HG03108 (cell line): ENCODE data around the gene LRG1.
"Not testable (repeated sequence)": the region's sequence is repeated elsewhere in the genome, so short reads cannot be mapped to it uniquely, and the experiment has no call there.

Experiments
- ATAC-seq: cut with Tn5 transposase; IDR thresholded peaks from one replicate; pipeline ENCODE4 v1.9.1; 2021; ENCODE audit warnings: moderate library complexity; ENCODE audit not compliant: unreplicated experiment

Gene LRG1

DNA sequence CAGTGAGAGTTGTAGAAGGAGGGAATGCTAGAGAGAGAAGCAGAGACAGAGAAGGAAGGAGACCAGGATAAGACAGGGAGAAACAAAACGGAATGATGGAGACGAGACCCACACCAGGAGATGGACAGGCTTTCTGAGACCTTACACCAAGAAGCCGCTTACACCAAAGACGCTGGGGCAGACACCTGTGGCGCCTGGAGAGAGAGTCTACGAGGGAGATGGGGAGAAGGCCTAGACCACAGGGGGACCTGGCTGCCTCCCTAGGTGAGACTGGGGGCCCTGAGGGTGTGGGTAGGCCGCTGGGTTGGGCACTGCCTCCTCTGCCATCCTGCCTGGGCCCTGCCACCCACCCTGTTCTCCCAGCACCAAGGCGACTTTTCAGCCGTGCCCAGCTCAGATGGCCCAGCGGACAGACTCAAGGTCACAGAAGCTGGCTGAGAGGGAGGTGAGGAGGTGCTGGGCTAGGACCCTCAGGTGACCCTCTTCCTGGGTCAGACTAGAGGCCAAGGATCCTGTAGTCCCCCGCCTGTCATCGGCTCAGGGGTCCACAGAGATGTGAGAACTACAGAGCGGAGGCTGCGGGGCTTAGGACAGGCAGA lies 9.8 kb downstream of the LRG1 start:
- ATAC-seq = no peak

DNA sequence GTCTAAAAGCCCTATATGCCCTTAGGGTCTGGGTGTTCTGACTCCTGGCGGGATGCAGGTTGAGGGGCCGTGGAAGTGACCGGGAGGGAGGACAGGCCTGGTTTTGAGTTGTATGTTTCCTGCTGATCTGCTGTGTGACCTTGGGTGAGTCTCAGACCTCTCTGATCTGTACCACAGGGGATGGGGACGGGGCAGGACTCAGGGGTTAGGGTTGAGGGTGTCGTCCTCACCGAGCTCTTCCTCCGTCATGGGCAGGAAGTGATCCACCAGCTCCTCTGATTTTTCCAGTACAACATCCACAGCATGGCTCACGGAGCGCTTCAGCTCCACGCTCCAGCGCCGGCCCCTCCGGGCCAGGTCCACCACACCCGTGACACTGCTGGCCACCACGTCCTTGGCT lies 11.0 kb downstream of the LRG1 start:
- no peak for ATAC-seq

DNA sequence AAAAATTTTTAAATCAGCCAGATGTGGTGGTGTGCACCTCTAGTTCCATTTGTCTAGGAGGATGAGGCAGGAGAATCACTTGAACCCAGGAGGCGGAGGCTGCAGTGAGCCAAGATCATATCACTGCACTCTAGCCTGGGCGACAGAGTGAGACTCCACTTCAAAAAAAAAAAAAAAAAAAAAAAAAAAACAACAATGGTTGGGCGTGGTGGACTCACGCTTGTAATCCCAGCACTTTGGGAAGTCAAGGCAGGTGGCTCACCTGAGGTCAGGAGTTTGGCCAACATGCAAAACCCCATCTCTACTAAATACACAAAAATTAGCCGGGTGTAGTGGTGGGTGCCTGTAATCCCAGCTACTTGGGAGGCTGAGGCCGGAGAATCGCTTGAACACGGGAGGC lies 12.5 kb downstream of the LRG1 start:
- not testable (repeated sequence) for ATAC-seq

DNA sequence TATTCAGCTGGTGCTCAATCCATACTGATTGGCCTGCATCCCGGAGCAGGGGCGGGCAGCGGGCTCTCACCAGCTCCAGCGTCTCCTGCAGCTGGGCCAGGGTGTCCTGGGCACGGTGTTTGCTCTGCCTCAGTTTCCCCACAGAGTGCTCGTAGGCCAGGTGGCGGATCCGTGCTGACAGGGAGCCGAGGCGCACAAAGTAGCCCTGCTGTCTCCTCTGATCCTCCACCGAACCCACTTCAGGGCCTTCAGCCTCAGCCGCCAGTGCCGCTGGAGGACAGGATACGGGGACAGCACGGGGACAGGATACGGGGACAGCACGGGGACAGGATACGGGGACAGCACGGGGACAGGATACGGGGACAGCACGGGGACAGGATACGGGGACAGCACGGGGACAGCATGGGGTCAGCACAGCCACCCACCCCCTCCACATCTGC lies 14.3 kb downstream of the LRG1 start:
- no peak for ATAC-seq

DNA sequence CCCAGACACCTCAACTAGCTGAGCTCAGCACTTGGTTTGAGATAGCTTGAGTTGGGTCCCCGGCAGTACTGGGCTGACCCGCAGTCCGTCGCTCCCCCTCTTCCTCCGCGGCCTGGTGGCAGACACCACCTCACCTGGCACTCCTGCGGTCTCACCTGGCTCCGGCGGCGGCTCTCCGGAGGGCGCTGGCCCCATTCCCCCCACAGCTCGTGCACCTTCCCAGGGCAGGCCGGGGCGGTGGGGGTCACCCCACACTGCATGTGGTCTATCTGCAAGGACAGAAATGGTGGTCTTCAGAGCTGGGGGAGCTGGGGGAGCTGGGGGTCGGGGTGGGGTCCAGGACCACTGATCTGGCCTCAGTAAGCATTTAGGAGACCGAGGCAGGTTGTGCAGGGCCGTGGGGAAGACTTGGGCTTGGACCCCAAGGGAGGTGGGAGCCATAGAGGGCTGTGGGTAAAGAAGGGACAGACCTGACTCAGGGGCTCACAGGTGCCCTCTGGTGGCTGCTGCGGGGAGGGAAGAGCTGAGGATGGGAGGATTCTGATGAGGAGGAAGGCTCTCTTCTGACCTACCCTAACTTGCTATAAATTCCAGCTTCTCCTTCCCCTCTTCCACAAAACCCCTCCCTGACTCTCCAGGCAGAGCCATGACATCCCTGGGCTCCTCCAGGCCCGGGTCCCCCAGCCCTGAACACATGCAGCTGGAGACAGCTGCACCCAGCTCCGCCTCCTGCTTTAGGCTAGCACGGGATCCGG lies 14.9 kb downstream of the LRG1 start:
- no peak for ATAC-seq

DNA sequence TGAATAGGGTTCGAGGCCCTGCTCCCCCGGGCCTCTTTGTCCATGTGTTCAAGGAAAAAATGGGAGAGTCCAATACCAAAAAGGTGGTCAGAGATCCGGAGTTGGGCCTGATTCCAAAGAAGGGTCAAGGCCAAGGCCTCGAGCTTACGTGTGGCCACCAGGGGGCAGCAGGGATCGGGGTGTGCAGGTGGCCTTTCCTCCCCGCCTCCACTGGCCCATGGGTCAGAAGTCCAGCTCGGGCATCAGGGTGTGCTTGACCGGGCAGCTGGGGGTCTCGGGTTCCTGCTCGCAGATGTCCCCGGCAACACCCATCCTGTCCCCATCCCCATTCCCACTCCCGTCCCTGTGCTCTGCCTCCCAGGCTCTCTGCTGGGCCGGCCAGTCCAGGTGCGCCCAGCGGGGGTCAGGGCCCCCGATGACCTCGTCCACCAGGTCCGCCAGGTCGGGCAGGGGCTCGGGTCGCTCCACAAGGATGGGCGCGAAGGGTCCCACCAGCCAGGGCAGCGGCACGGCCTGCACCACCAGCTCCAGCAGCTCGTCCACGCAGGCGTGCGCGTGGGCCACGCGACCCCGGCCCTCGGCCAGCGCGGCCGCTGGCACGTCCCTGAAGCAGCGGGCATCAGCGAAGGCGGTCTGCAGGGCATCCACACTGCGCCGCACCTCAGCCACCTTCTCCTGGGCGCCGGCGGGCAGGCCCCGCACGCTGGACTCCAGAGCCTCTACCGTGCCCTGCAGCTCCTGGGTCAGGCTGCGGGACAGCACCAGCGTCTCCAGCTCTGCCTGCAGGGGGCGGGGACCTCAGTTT lies 16.3 kb downstream of the LRG1 start:
- no peak for ATAC-seq

DNA sequence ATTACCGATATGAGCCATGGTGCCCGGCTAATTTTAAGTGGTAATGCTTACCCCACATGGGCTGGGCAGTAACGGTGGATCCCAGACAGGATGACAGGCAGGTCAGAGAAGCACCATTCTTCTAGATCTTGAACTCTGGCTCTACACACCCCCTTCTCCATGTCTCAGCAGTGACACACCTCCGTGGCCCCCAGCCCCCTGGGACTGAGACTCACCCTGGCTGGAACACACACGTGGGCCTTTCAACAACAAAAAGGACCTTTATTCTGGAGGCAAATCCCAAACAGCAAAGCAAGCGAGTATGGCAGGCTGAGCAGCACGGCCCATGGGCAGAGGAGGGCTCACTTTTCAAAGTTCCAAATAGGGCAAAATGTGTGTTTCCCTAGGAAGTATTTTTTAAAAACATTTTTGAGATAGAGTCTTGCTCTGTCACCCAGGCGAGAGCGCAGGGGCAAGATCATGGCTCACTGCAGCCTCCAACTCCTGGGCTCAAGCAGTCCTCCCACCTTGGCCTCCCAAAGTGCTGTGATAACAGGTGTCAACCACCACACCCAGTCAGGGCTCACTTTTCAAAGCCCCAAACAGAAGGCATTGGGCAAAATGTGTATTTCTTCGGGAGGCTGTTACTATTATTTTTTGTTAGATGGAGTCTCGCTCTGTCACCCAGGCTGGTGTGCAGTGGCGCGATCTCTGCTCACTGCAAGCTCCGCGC lies 17.4 kb downstream of the LRG1 start:
- no peak for ATAC-seq

DNA sequence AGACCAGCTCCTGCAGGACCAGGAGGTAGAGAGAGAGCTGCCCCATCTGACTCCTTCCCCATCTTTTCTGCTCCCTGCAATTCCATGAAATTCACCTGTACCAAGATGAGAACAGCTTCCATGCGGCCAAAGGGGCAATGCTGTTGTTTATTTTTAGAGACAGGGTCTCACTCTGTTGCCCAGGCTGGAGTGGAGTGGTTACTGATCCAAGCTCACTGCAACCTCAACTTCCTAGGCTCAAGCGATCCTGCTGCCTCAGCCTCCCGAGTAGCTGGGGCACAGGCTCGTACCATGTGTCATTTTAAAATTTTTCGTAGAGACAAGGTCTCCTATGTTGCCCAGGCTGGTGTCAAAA lies 18.0 kb downstream of the LRG1 start:
- no peak for ATAC-seq

DNA sequence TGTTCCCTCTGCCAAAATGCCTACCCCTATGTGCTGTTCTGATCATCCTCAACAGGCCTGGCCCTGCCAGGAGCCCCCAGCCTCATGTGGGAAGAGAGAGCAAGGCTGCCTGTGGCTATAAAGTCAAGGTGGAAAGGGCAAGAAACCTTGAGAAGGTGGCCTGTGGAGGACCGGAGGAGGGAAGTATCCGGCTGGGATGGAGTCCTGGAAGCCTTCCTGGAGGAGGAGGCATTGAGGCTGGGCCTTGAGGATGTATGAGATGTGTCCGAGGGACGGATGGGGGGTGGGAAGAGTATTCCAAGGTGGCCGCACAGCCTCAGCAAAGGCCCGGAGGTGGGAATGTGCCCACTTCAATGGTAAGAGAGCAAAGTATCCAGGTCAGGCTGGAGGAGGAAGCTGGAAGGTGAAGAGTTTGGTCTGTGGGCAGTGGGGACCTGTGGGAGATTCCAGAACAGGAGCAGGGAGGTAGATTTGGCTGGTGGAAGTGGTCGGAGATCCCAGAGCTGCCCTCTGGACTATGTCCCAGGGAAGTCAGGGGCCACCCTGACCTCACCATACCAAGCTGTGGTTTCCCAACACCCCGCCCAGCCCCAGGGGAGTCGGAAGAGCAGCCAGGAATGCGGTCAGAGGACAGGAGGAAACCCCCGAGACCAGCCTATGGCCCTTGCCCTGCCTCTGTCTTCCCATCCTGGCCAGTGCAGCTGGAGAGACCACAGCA lies 18.5 kb downstream of the LRG1 start:
- ATAC-seq = no peak

DNA sequence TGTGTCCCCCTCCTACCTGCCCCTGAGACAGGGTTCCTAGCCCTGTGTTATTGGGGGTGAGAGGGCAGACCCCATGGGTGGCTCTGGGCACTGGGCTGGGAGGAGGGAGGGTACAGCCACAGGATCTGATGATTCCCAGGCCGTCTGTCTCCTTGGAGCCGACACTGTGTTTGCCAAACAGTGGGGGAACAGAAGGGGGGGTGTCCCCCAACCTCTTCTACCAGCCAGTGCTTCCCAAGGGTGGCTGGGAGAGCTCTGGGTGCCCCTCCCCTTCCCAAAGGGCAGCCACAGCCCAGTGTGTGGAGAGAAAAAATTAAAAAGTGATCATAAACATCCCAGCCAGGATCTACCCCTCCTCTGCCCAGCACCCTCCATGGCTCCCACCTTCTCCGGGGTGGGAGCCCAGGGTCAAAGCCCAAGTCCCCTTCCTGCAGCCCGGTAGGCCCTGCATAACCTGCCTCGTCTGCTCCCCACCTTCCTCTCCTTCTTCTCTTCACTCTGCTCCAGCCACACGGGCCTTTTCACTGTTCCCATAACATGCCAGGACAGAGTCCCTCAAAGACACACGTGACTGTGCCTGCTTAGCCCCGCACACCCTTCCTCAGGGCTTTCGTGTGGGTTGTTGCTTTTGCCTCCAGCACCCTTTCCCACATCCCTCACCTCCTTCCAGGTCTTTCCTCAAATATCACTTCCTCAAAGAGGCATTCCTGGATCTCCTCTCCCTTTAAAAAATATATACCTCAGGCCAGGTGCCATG lies 20.1 kb downstream of the LRG1 start:
- ATAC-seq = no peak

DNA sequence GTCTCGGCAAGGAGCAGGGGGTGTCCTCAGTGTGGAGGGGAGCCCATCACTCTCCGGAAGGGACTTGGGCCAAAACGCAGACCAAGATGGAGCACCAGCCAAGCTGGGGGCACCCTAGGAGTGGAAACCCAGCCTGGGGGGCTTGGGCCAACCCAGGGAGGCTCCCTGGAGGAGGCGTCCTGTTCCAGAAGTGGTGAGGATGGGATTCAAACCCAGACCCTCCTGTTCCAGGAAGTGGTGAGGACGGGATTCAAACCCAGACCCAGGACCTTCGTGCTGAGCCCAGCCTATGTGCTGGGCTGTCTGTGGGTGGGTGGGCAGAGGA lies 20.7 kb downstream of the LRG1 start:
- ATAC-seq = no peak

DNA sequence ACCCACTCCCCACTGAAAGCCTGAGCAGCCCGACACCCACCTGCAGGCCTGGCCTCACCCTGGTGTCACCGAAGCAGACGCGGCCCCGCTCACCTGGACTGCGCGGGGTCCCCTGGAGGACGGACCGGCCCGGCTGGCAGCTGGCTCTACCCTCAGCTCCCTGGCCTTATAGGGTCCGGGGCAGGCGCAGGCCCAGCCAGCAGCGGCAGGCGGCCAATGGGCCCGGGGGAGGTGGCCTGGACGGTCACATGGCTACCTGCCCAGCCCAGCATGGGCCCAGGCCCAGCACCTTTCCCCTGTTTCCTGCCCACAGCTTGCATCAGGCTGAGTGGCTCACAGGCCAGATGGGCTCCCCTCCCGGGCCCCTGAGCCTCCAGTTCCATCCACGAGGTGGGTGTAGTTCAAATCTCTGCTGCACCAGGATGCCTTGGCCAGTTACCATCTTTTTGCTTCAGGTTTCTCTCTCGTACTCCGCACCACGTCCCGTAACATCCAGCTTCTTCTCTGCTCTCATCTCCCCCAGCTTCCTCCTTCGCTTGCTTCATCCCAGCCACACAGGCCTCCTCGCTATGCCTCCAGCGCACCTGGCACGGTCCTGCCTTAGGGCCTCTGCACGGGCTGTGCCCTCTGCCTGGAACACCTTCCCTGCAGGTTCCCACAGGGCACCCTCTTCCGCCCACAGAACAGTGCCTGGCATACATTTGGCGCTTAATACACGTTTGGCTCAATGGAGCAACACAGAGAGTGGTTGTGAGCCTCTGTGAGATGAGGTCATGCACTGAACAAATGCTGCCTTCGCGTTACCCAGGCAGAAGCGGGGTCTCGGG lies 21.3 kb downstream of the LRG1 start, which contains the start of gene PLIN4:
PLIN4 (minus strand) TSS at position 142 of the 827 bp plus-strand sequence. CDS start 214 bp downstream, outside the sequence.
- ATAC-seq = no peak

DNA sequence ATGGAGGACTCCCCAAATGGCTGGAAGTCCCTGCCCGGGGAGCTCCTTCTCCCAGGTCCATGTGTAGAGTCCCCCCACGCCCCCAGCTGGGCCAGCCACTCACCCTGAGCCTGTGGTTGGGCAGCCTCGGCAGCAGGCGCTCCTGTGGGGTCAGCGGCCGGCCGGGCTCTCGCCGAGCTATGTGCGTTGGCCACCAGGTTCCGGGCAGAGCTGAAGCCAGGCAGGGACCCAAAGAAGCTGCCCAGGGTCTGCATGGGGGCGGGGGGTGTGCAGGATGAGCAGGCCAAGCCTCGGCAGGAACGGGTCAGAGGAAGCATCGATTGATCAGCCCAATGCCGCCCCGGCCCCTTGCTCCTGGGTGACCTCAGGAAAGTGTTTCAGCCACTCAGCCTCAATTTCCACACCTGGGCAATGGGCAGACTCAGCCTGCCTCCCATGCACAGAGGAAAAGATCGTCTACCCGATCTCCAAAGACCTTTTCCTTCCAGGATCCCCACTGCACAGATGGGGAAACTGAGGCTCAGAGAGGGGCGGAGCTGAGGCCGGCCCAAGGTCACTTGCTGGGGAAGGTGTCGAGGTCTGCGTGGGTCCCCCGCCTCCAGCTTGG lies 22.3 kb downstream of the LRG1 start:
- no peak for ATAC-seq

DNA sequence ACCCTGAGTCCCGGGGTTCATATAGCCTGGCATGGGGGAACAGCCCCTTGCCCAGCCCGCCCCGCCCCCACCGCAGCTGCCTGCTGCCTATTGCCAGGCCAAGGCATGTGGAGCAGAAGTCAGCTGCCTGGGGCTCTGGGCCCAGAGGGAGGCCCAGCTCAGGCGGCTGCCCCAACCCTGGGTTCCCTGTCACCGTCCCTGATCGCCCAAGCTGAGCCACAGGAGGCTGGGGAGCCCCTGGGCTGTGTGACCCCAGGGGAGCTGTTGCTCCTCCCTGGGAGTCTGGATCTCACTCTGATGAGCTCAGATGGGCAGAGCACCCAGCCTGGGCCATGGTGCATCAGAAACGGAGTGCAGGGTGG lies 22.9 kb downstream of the LRG1 start:
- no peak for ATAC-seq

DNA sequence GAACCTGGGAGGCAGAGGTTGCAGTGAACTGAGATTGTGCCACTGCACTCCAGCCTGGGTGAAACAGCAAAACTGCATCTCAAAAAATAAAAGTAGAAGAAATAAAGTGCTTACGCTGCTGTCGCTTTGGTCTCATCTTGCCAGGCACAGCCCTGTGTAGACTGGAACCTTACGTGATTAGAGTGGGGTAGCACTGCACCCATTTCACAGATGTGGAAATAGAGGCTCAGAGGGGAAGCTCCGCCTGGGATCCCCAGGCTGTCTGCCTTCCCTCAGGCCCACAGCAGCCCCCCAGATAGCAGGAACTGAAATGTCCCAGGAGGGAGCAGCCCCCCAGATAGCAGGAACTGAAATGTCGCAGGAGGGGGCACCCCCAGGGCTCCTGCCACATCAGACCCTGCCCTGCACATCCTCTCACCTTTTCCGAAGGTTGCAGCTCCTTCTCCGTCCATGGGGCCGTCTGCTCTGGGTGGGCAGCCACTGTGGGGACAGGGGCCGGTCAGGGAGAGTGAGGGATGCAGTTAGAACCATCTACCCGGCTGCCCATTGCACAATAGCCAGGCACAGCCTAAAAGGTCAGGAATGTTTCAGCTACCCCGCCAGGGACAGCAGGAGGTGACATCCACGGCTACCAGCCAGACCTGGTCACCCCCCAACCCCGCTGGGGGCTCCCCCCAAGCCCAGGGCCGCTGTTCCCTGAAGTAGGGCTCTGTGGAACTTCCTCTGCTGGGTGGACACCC lies 23.5 kb downstream of the LRG1 start:
- no peak for ATAC-seq

DNA sequence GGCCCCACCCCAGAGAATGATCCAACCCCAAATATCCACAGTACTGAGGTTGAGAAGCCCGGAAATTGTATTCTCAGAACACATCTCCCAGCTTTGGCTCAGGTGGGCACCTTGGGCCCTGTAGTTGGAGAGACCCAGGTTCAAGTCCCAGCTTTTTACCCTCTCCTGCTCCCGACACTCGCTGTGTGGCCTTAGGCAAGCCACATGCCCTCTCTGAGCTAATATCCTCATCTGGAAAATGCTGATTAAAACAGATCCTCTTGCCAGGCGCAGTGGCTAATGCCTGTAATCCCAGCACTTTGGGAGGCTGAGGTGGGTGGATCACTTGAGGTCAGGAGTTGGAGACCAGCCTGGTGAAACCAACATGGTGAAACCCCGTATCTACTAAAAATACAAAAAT lies 24.1 kb downstream of the LRG1 start:
- ATAC-seq = no peak

DNA sequence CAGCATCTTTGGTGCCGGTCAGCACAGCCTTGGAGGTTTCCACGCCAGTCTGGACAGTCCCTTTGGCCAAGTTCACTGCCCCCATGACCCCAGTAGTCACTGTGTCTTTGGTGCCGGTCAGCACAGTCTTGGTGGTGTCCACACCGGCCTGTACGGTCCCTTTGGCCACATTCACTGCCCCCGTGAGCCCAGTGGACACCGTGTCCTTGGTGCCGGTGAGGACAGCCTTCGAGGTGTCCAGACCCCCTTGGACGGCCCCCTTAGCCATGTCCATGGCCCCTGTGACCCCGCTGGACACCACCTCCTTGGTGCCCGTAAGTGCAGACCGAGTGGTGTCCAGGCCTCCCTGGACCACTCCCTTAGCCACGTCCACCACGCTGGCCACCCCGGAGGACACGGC lies 26.6 kb downstream of the LRG1 start:
- ATAC-seq = no peak

DNA sequence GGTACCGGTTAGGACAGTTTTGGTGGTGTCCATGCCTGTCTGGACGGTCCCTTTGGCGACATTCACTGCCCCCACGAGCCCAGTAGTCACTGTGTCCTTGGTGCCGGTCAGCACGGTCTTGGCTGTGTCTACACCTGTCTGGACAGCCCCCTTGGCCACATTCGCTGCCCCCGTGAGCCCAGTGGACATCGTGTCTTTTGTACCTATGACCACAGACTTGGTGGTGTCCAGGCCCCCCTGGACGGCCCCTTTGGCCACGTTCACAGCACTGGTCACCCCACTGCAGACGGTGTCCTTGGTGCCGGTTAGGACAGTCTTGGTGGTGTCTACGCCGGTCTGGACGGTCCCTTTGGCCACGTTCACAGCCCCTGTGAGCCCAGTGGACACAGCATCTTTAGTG lies 27.8 kb downstream of the LRG1 start:
- no peak for ATAC-seq
